H1 (cell line): ENCODE data around the gene ZNF33A. TPM values are rescaled to one million over a fixed set of nuclear protein-coding genes. Genes with fewer than 3 reads are reported as not detected.

ENCODE experiments used
- CTCF ChIA-PET: fragments of 300-600 bp; sonication (Branson Sonifier 250); formaldehyde crosslinking; loops from one replicate; lab custom pipeline; 2021; ENCODE audit not compliant: partially characterized antibody; lab: Charles Lee
- POLR2A ChIA-PET: fragments of 300-600 bp; sonication (Branson Sonifier 250); formaldehyde crosslinking; loops from one replicate; lab custom pipeline; 2021; ENCODE audit warnings: inconsistent platforms; ENCODE audit not compliant: partially characterized antibody; lab: Charles Lee
- DNase-seq, 2 experiments: peaks; one replicate each; pipeline versions ENCODE4 v3.0.0 to v3.0.0-alpha.2; 2010 to 2022; ENCODE audit warnings: low spot score in 2 of 2, low read depth in 1 of 2, mixed read lengths in 1 of 2
- FAIRE-seq: peaks from 2 replicates; lab custom pipeline; 2011; peaks lifted over from hg19 to GRCh38; lab: Jason Lieb, UNC
- H2AFZ ChIP-seq: 2 replicates; pipeline ENCODE4 v1.8.1; 2012; ENCODE audit warnings: low read length, inconsistent platforms
- H2AK5ac ChIP-seq: 2 replicates; pipeline ENCODE4 v1.6.1; 2013; ENCODE audit warnings: low read depth, low read length
- H2BK120ac ChIP-seq: replicated peaks from 2 replicates; pipeline ENCODE3; 2013; ENCODE audit warnings: low read depth, low read length, inconsistent platforms
- H2BK12ac ChIP-seq: 2 replicates; pipeline ENCODE4 v1.6.1; 2013; ENCODE audit warnings: low read depth, low read length
- H2BK15ac ChIP-seq: 2 replicates; pipeline ENCODE4 v1.6.1; 2013; ENCODE audit warnings: low read length
- H2BK20ac ChIP-seq: 2 replicates; pipeline ENCODE4 v1.6.1; 2013; ENCODE audit warnings: low read length
- H2BK5ac ChIP-seq: 2 replicates; pipeline ENCODE4 v1.6.1; 2013; ENCODE audit warnings: low read depth, low read length
- H3K14ac ChIP-seq: 2 replicates; pipeline ENCODE4 v1.6.1; 2013; ENCODE audit warnings: inconsistent platforms; ENCODE audit not compliant: insufficient read length
- H3K18ac ChIP-seq: 2 replicates; pipeline ENCODE4 v1.6.1; 2013; ENCODE audit warnings: low read length; ENCODE audit errors: extremely low read depth
- H3K23ac ChIP-seq: 2 replicates; pipeline ENCODE4 v1.6.1; 2013; ENCODE audit warnings: inconsistent platforms; ENCODE audit not compliant: insufficient read length
- H3K23me2 ChIP-seq: 2 replicates; pipeline ENCODE4 v1.6.1; 2013; ENCODE audit warnings: low read depth, low read length
- H3K27ac ChIP-seq: 2 replicates; pipeline ENCODE4 v1.6.1; 2011; ENCODE audit warnings: low read depth, low read length, inconsistent platforms
- H3K27me3 ChIP-seq, 4 experiments: replicated peaks in 1 of 4; 1 replicate in 1 of 4; 2 replicates in 3 of 4; pipeline versions ENCODE4 v1.6.1 to v1.8.1; 2011 to 2013; ENCODE audit warnings: low read length in 3 of 4, mild to moderate bottlenecking in 3 of 4, inconsistent platforms in 2 of 4, mixed read lengths in 2 of 4, moderate library complexity in 1 of 4; ENCODE audit not compliant: control insufficient read depth in 3 of 4, insufficient read depth in 3 of 4; ENCODE audit errors: extremely low read depth in 1 of 4
- H3K36me3 ChIP-seq, 4 experiments: 2 replicates each; pipeline versions ENCODE4 v1.6.1 to v1.8.1; 2011 to 2013; ENCODE audit warnings: mild to moderate bottlenecking in 4 of 4, low read length in 3 of 4, moderate library complexity in 2 of 4, control low read depth in 1 of 4, inconsistent platforms in 1 of 4; ENCODE audit not compliant: insufficient read depth in 4 of 4, control insufficient read depth in 2 of 4
- H3K4ac ChIP-seq: replicated peaks from 2 replicates; pipeline ENCODE3; 2013; ENCODE audit warnings: low read length, low read depth, mixed read lengths, inconsistent platforms; ENCODE audit not compliant: insufficient read length
- H3K4me1 ChIP-seq, 4 experiments: replicated peaks in 1 of 4; 1 replicate in 1 of 4; 2 replicates in 3 of 4; pipeline versions ENCODE4 v1.6.1 to v1.8.1; 2011 to 2013; ENCODE audit warnings: low read length in 3 of 4, inconsistent platforms in 2 of 4, mixed read lengths in 1 of 4; ENCODE audit not compliant: insufficient read depth in 4 of 4, control insufficient read depth in 3 of 4
- H3K4me2 ChIP-seq, 2 experiments: 2 replicates each; pipeline versions ENCODE4 v1.6.1 to v1.8.1; 2011 to 2013; ENCODE audit warnings: low read depth in 2 of 2, low read length in 2 of 2, control low read depth in 1 of 2, inconsistent platforms in 1 of 2, mild to moderate bottlenecking in 1 of 2; ENCODE audit not compliant: insufficient read depth in 1 of 2
- H3K4me3 ChIP-seq, 4 experiments: fragments of 200-600, 300-600 bp in 1 of 4; sonication (generic), shearing (Covaris generic), sonication (Bioruptor Twin) in 1 of 4; 2 replicates each; pipeline versions ENCODE4 v1.5.1 to v1.8.1; 2011 to 2016; ENCODE audit warnings: low read length in 4 of 4, low read depth in 3 of 4, control low read depth in 2 of 4, inconsistent platforms in 2 of 4, mild to moderate bottlenecking in 2 of 4, mixed read lengths in 1 of 4, moderate library complexity in 1 of 4; ENCODE audit not compliant: insufficient read depth in 2 of 4; ENCODE audit errors: extremely low read depth in 1 of 4
- H3K56ac ChIP-seq: replicated peaks from 2 replicates; pipeline ENCODE3; 2013; ENCODE audit warnings: low read depth, mild to moderate bottlenecking, mixed read lengths, low read length, inconsistent platforms; ENCODE audit not compliant: insufficient read length
- H3K79me1 ChIP-seq: 2 replicates; pipeline ENCODE4 v1.6.1; 2013; ENCODE audit warnings: low read depth, low read length, control low read depth
- H3K79me2 ChIP-seq, 2 experiments: 2 replicates each; pipeline versions ENCODE4 v1.6.1 to v1.8.1; 2012 to 2013; ENCODE audit warnings: low read length in 2 of 2, mild to moderate bottlenecking in 2 of 2, inconsistent platforms in 1 of 2; ENCODE audit not compliant: insufficient read depth in 2 of 2, control insufficient read depth in 1 of 2
- H3K9ac ChIP-seq, 4 experiments: replicated peaks in 1 of 4; 1 replicate in 1 of 4; 2 replicates in 3 of 4; pipeline versions ENCODE4 v1.6.1 to v1.8.1; 2011 to 2013; ENCODE audit warnings: low read depth in 3 of 4, low read length in 3 of 4, control low read depth in 2 of 4, mild to moderate bottlenecking in 2 of 4, moderate library complexity in 2 of 4, inconsistent platforms in 1 of 4; ENCODE audit errors: extremely low read depth in 1 of 4
- H3K9me3 ChIP-seq, 2 experiments: 2 replicates each; pipeline versions ENCODE4 v1.6.1 to v1.8.1; 2012 to 2013; ENCODE audit warnings: mild to moderate bottlenecking in 2 of 2, moderate library complexity in 2 of 2, control low read depth in 1 of 2, inconsistent platforms in 1 of 2, low read depth in 1 of 2, low read length in 1 of 2, mixed read lengths in 1 of 2; ENCODE audit not compliant: insufficient read depth in 2 of 2
- H4K20me1 ChIP-seq, 2 experiments: replicated peaks in 1 of 2; 2 replicates each; pipeline versions ENCODE3 to v1.8.1; 2011 to 2013; ENCODE audit warnings: inconsistent platforms in 2 of 2, low read length in 2 of 2, mild to moderate bottlenecking in 1 of 2; ENCODE audit not compliant: insufficient read depth in 2 of 2, control insufficient read depth in 1 of 2
- H4K5ac ChIP-seq: 2 replicates; pipeline ENCODE4 v1.6.1; 2013; ENCODE audit warnings: low read length, low read depth, mixed read lengths, inconsistent platforms; ENCODE audit not compliant: insufficient read length
- H4K8ac ChIP-seq: 2 replicates; pipeline ENCODE4 v1.8.0; 2013; ENCODE audit warnings: mild to moderate bottlenecking, moderate library complexity, low read length, inconsistent platforms; ENCODE audit not compliant: insufficient read depth; ENCODE audit errors: extremely low read depth
- H4K91ac ChIP-seq: replicated peaks from 2 replicates; pipeline ENCODE3; 2013; ENCODE audit warnings: low read length, mixed read lengths, inconsistent platforms; ENCODE audit not compliant: insufficient read length
- CEBPB ChIP-seq: IDR thresholded peaks from 2 replicates; pipeline ENCODE4 v1.6.1; 2012; ENCODE audit warnings: low read depth, low read length
- CHD2 ChIP-seq: IDR thresholded peaks from 2 replicates; pipeline ENCODE4 v1.6.1; 2012; ENCODE audit warnings: low read length, improper control_type of control experiment
- SP2 ChIP-seq: IDR thresholded peaks from 2 replicates; pipeline ENCODE4 v1.6.1; 2012; ENCODE audit warnings: mild to moderate bottlenecking, low read length, inconsistent platforms
- WGBS, 2 experiments: shearing (Covaris generic) in 1 of 2; methylation state at CpG; one replicate each; pipeline versions ENCODE4 v1.1.6 to v1.1.7; 2013 to 2015; ENCODE audit warnings: low lambda C conversion rate in 2 of 2, mixed read lengths in 2 of 2, inconsistent platforms in 1 of 2, low coverage in 1 of 2, missing lambda C conversion rate in 1 of 2; ENCODE audit not compliant: insufficient replicate concordance in 2 of 2, insufficient coverage in 1 of 2, insufficient read length in 1 of 2; ENCODE audit errors: extremely low coverage in 1 of 2, missing lambda C conversion rate in 1 of 2; 5-methylcytosine and 5-hydroxymethylcytosine counted together
- polyA plus RNA-seq, 7 experiments: library from polyadenylated mRNA; depleted of rRNA in 3 of 7; stranded (reverse) in 5 of 7; unstranded in 2 of 7; fragments of >200 nt in 5 of 7; fragments of 200-250 nt in 2 of 7; gene quantifications; 1 replicate in 5 of 7; 2 replicates in 1 of 7; 4 replicates in 1 of 7; pipeline versions ENCODE4 v1.2.1 to v1.2.3, GENCODE V29; 2011 to 2013; ENCODE audit warnings: missing spikeins in 2 of 7, mixed read lengths in 2 of 7
- total RNA-seq: library from RNA; stranded (reverse); fragmentation: NEBNext Ultra II Directional; extraction: Animal tissue kit (Norgen Biotek cat#: 25700); gene quantifications from 2 replicates; pipeline ENCODE4 v1.2.1, GENCODE V29; 2021
- TF ChIP-seq, protein P1 (sequence below): IDR thresholded peaks from 2 replicates; pipeline ENCODE4 v1.6.1; 2012; ENCODE audit warnings: inconsistent platforms
- TF ChIP-seq, protein P2 (sequence below): IDR thresholded peaks from 2 replicates; pipeline ENCODE4 v1.6.1; 2012; ENCODE audit warnings: inconsistent platforms

Gene ZNF33A
- total and polyA plus RNA-seq, 2 of the 8 experiments (the other 6 are each of a cell fraction or from before 2014, with no cell fraction given) = 6.0 to 48.3 TPM

DNA sequence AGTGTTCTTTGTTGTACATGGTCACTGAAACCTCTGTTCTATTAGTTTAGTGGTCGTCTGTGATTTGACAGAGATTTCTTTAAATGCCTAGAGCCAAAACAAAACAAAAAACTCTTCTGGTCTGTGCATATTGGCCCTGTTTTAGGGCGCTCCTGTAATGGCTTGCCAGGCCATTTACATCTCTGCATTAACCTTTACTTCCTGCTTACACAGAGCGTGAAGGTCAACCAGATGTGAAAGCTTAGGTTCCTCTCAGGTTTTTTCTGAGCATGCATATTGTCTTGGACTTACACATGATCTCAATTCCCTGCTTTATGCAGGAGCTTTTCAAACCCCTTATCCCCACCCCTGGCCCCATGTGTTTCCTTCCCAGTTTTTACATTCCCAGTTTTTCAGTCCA, 93.3 kb downstream of the ZNF33A start:
- no peak overlapping the region for H2BK20ac ChIP-seq
- H3K18ac ChIP-seq = no peak overlapping the region
- TF ChIP-seq, protein P1, sequence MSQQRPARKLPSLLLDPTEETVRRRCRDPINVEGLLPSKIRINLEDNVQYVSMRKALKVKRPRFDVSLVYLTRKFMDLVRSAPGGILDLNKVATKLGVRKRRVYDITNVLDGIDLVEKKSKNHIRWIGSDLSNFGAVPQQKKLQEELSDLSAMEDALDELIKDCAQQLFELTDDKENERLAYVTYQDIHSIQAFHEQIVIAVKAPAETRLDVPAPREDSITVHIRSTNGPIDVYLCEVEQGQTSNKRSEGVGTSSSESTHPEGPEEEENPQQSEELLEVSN = no peak
- no peak for TF ChIP-seq CHD2
- TF ChIP-seq, protein P2, sequence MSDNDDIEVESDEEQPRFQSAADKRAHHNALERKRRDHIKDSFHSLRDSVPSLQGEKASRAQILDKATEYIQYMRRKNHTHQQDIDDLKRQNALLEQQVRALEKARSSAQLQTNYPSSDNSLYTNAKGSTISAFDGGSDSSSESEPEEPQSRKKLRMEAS = no peak
- TF ChIP-seq CEBPB = no peak
- no peak for TF ChIP-seq SP2
- TF ChIP-seq, all 59 proteins: peak for 0
- no peaks in the 10 kb centered on the region for H3K23me2 ChIP-seq
- no peaks in the 10 kb centered on the region for H3K79me2 ChIP-seq
- no peak overlapping the region for H3K4me3 ChIP-seq
- H2BK15ac ChIP-seq = no peak overlapping the region
- no peak overlapping the region for H3K27ac ChIP-seq
- no peak overlapping the region for H4K5ac ChIP-seq
- no peaks in the 10 kb centered on the region for H3K79me1 ChIP-seq
- no peaks in the 10 kb centered on the region for H4K20me1 ChIP-seq
- no peak overlapping the region for H2AK5ac ChIP-seq
- H2BK120ac ChIP-seq = no peak overlapping the region
- no peak overlapping the region for H3K9ac ChIP-seq
- no peak overlapping the region for H3K4me2 ChIP-seq
- no peaks in the 10 kb centered on the region; a peak in 1 of 8 replicates for H3K36me3 ChIP-seq
- ChIA-PET CTCF (no interaction called here), POLR2A (no interaction called here)
- FAIRE-seq (no peak), DNase-seq (no peak)
- H4K8ac ChIP-seq = no peak overlapping the region
- H4K91ac ChIP-seq = no peak overlapping the region
- no peak overlapping the region for H2AFZ ChIP-seq
- 68% methylated on average over 3 of the region's 3 CpGs; no CpG with 5 or more reads in 1 of the 2 experiments for WGBS, 2 experiments
- H3K14ac ChIP-seq = no peak overlapping the region
- H3K27me3 ChIP-seq = no peaks in the 10 kb centered on the region
- no peak overlapping the region for H2BK5ac ChIP-seq
- no peak overlapping the region for H2BK12ac ChIP-seq
- H3K23ac ChIP-seq = no peak overlapping the region
- peaks cover 37 to 41% of the 10 kb centered on the region in 2 experiments for H3K9me3 ChIP-seq
- no peak overlapping the region for H3K4ac ChIP-seq
- H3K4me1 ChIP-seq = no peaks in the 10 kb centered on the region
- no peak overlapping the region for H3K56ac ChIP-seq
